ENCODE results near the gene SCLT1.

The SCLT1 gene

GRCh38 chr4:128907981-128908380 is 185.4 kb downstream of the SCLT1 start:
- Mint-ChIP-seq H3K4me3 (no peak overlapping the region), H3K4me1 (no peaks in the 10 kb centered on the region), H3K27ac (no peak overlapping the region), H3K9me3 (no peaks in the 10 kb centered on the region), H3K27me3 (no peaks in the 10 kb centered on the region), H3K36me3 (ENCODE audit: low read depth) (no peaks in the 10 kb centered on the region)
- ATAC-seq (no peak), DNase-seq (no peak)

- Mint-ChIP-seq H3K9me3 (no peaks in the 10 kb centered on the region), H3K36me3 (ENCODE audit: low read depth) (no peaks in the 10 kb centered on the region), H3K4me1 (no peaks in the 10 kb centered on the region), H3K27me3 (no peaks in the 10 kb centered on the region), H3K4me3 (no peak overlapping the region), H3K27ac (no peak overlapping the region)
- DNase-seq, result no peak
- no peak for ATAC-seq
Measured at GRCh38 chr4:128906581-128906980, 186.8 kb downstream of the SCLT1 start.

DNA sequence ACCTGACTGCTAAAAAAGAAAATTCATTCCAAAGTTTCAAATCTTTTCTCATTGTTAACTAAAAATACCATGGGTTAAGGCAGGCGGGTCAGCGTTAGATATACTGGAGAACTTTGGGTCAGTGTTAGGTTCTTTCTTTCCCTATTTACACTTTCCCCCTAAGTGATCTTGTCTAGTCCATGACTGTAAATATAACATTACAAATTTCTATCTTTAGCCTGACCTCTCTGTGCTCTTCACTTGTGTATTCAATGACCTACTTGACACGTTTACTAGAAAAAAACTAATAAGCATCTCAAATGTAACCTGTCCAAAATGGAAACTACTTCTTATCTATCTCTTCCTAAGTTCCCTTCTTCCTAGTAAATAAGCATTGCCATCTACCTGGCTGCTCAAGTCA is 188.5 kb downstream of the SCLT1 start:
- H3K4me1 Mint-ChIP-seq, result no peaks in the 10 kb centered on the region
- no peaks in the 10 kb centered on the region for H3K9me3 Mint-ChIP-seq
- DNase-seq, result no peak
- H3K36me3 Mint-ChIP-seq (ENCODE audit: low read depth), result no peaks in the 10 kb centered on the region
- H3K27me3 Mint-ChIP-seq, result no peaks in the 10 kb centered on the region
- no peak for ATAC-seq
- no peak overlapping the region for H3K27ac Mint-ChIP-seq
- no peak overlapping the region for H3K4me3 Mint-ChIP-seq

- ATAC-seq, result no peak
- no peak for DNase-seq
- no peak overlapping the region for H3K4me3 Mint-ChIP-seq
- no peak overlapping the region for H3K27ac Mint-ChIP-seq
- no peaks in the 10 kb centered on the region for H3K4me1 Mint-ChIP-seq
- H3K27me3 Mint-ChIP-seq, result no peaks in the 10 kb centered on the region
- H3K9me3 Mint-ChIP-seq, result no peaks in the 10 kb centered on the region
- peaks cover 7% of the 10 kb centered on the region for H3K36me3 Mint-ChIP-seq (ENCODE audit: low read depth)
Measured at GRCh38 chr4:128880662-128881061, 212.7 kb downstream of the SCLT1 start.

GRCh38 chr4:128879971-128880370 is 213.4 kb downstream of the SCLT1 start:
- Mint-ChIP-seq H3K36me3 (ENCODE audit: low read depth) (peaks cover 7% of the 10 kb centered on the region), H3K27ac (no peak overlapping the region)

GRCh38 chr4:128879283-128879682 is 214.1 kb downstream of the SCLT1 start:
- Mint-ChIP-seq H3K27ac (no peak overlapping the region), H3K4me1 (no peaks in the 10 kb centered on the region), H3K4me3 (no peak overlapping the region), H3K9me3 (no peaks in the 10 kb centered on the region), H3K36me3 (ENCODE audit: low read depth) (peaks cover 7% of the 10 kb centered on the region), H3K27me3 (no peaks in the 10 kb centered on the region)
- ATAC-seq (no peak), DNase-seq (no peak)

More at GRCh38 chr4:128879971-128880370, 213.4 kb downstream of the SCLT1 start:
- ATAC-seq (no peak), DNase-seq (no peak)
- no peaks in the 10 kb centered on the region for H3K27me3 Mint-ChIP-seq
- no peaks in the 10 kb centered on the region for H3K4me1 Mint-ChIP-seq
- no peak overlapping the region for H3K4me3 Mint-ChIP-seq
- no peaks in the 10 kb centered on the region for H3K9me3 Mint-ChIP-seq

DNA sequence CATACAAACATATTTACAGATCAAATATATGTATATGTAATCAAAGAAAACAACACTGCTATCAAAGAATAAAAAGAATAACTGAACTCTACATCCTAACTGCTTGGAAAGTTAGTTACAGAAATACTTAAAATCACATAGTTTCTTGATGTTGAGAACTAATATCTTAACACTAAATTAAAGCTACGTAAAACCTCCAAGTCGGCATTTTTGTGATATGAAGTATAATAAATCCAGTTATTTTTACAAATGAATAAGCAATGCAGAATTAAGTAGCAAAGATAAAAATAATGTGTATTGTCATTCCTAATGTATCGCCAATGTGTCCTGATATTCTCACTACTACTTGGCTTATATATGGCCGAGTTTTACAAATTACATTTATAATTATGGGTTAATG is 215.4 kb downstream of the SCLT1 start:
- no peak overlapping the region for H3K4me3 Mint-ChIP-seq

GRCh38 chr4:128876200-128876599 is 217.1 kb downstream of the SCLT1 start:
- H3K4me1 Mint-ChIP-seq, result no peaks in the 10 kb centered on the region
- no peaks in the 10 kb centered on the region for H3K9me3 Mint-ChIP-seq
- no peak overlapping the region for H3K4me3 Mint-ChIP-seq

More for the DNA sequence above, 215.4 kb downstream of the SCLT1 start:
- DNase-seq (no peak), ATAC-seq (no peak)
- H3K27me3 Mint-ChIP-seq, result no peaks in the 10 kb centered on the region
- no peak overlapping the region for H3K27ac Mint-ChIP-seq
- H3K4me1 Mint-ChIP-seq, result no peaks in the 10 kb centered on the region
- no peaks in the 10 kb centered on the region for H3K9me3 Mint-ChIP-seq
- peaks cover 13% of the 10 kb centered on the region for H3K36me3 Mint-ChIP-seq (ENCODE audit: low read depth)

DNA sequence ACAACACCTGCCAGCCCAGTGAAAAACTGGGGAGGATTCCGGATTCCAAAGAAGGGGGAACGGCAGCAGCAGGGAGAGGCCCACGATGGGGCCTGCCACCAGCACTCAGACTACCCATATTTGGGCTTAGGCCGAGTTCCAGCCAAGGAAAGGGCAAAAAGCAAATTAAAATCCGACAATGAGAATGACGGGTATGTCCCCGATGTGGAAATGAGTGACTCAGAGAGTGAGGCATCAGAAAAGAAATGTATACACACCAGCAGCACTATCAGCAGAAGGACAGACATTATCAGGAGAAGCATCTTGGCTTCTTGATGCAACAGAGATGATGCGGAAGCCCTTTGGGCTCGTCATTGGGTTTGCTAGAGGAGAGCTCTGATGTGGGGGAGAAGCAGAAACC is 221.4 kb downstream of the SCLT1 start:
- no peaks in the 10 kb centered on the region for H3K27me3 Mint-ChIP-seq
- peaks cover 3% of the 10 kb centered on the region for H3K4me1 Mint-ChIP-seq
- H3K36me3 Mint-ChIP-seq (ENCODE audit: low read depth), result peaks cover 49% of the 10 kb centered on the region
- no peaks in the 10 kb centered on the region for H3K9me3 Mint-ChIP-seq
- DNase-seq (no peak), ATAC-seq (no peak)
- no peak overlapping the region for H3K27ac Mint-ChIP-seq
- H3K4me3 Mint-ChIP-seq, result no peak overlapping the region

More at GRCh38 chr4:128876200-128876599, 217.1 kb downstream of the SCLT1 start:
- Mint-ChIP-seq H3K27me3 (no peaks in the 10 kb centered on the region), H3K36me3 (ENCODE audit: low read depth) (peaks cover 23% of the 10 kb centered on the region), H3K27ac (no peak overlapping the region)
- ATAC-seq, result no peak
- no peak for DNase-seq

GRCh38 chr4:128869776-128870509 is 223.4 kb downstream of the SCLT1 start:
- DNase-seq (no peak), ATAC-seq (no peak)
- Mint-ChIP-seq H3K4me3 (no peak overlapping the region), H3K27ac (peak overlapping the region; percentile 6), H3K36me3 (ENCODE audit: low read depth) (peaks cover 53% of the 10 kb centered on the region), H3K27me3 (no peaks in the 10 kb centered on the region), H3K9me3 (no peaks in the 10 kb centered on the region), H3K4me1 (peaks cover 3% of the 10 kb centered on the region)

DNA sequence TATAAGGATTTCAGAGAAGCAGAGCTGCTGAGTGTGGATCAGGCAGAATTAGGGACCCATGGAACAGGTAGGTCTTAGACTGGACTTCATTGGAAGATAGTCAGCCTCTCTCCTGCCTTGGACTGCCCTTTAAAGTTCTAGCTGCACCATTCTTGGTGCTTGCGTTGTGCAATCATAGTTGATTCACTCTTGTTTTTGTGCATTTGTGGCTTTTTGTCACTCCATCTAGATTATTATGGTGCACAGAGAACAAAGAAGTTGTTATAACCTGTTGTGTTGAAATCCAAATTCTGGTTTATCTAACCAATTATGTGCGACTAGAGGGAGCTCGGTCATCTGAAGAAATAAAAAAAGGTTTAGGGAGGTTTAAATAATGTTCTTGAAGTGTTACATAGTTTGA is 224.6 kb downstream of the SCLT1 start:
- Mint-ChIP-seq H3K36me3 (ENCODE audit: low read depth) (peaks cover 57% of the 10 kb centered on the region), H3K27ac (no peak overlapping the region), H3K4me1 (peaks cover 3% of the 10 kb centered on the region), H3K4me3 (no peak overlapping the region), H3K27me3 (no peaks in the 10 kb centered on the region), H3K9me3 (no peaks in the 10 kb centered on the region)
- no peak for ATAC-seq
- DNase-seq, result no peak

DNA sequence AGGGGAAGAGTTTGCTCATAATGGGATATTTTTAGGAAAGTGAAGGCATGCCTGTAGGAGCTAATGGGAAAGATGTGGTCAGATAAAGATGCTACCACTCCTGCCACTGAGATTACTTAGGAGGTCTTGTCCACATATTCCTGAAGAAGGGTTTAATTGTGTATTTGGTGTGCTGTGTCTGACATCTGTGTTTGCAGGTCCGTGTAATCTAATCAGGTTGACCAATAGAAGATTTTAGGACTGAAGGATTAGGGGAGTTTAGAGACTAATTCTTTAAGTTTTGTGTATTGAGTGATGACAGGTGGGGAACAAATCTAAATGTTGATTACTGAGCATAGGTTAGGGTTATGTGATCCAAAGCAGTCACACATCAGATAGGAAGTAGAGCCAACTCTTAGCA is 226.6 kb downstream of the SCLT1 start:
- Mint-ChIP-seq H3K27ac (peak overlapping the region; percentile 8), H3K4me3 (no peak overlapping the region), H3K4me1 (peaks cover 21% of the 10 kb centered on the region), H3K36me3 (ENCODE audit: low read depth) (peaks cover 52% of the 10 kb centered on the region), H3K9me3 (no peaks in the 10 kb centered on the region), H3K27me3 (no peaks in the 10 kb centered on the region)
- ATAC-seq (no peak), DNase-seq (no peak)

GRCh38 chr4:128866269-128866668 is 227.1 kb downstream of the SCLT1 start:
- DNase-seq (no peak), ATAC-seq (no peak)
- Mint-ChIP-seq H3K36me3 (ENCODE audit: low read depth) (peaks cover 50% of the 10 kb centered on the region), H3K27me3 (no peaks in the 10 kb centered on the region), H3K4me1 (peaks cover 25% of the 10 kb centered on the region), H3K4me3 (no peak overlapping the region), H3K27ac (peak overlapping the region; percentile 8), H3K9me3 (no peaks in the 10 kb centered on the region)

- Mint-ChIP-seq H3K27me3 (no peaks in the 10 kb centered on the region), H3K4me1 (peaks cover 32% of the 10 kb centered on the region)
Measured at GRCh38 chr4:128865132-128865531, 228.2 kb downstream of the SCLT1 start.

DNA sequence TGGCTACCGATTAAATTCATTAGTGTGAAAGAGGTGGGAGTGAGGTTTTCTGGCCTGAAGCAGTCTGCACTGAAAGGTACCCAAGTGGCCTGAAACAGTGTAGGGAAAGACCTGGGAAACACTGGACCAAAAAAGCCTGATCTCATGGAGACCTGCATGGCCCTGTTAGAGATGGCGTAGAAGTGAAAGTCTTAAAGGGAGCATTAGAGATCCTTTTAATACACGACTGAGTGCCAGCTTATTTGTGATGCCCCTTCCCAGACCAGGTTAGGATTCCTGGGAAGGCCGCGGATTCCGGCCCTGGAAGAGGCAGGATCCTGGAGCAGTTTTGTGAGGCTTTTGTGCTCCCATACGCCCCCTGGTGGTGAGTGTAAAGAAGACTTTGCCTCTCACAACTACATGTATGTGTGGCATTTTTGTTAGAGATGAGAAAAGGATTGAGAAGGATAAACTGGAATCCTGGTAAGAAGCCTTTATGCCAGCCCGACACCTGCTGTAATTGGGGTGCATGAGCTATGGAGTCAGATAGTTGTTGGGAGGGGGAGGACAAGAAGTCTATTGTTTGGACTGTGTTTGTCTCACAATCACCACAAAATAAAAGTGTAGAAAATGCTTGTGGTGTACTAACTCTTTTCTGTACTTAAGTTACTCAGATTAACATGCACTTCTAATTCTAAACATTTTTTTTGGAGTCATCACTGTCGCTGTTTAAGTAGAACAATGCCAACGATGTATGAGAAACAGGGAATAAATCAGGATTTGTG is 229.8 kb downstream of the SCLT1 start:
- ATAC-seq (peak; percentile 18), DNase-seq (peak; percentile 71)
- H3K4me1 Mint-ChIP-seq, result peaks cover 40% of the 10 kb centered on the region
- peaks cover 50% of the 10 kb centered on the region for H3K36me3 Mint-ChIP-seq (ENCODE audit: low read depth)
- H3K9me3 Mint-ChIP-seq, result no peaks in the 10 kb centered on the region
- H3K27me3 Mint-ChIP-seq, result no peaks in the 10 kb centered on the region
- H3K4me3 Mint-ChIP-seq, result no peak overlapping the region
- H3K27ac Mint-ChIP-seq, result peak overlapping the region; percentile 73

More at GRCh38 chr4:128865132-128865531, 228.2 kb downstream of the SCLT1 start:
- no peak overlapping the region for H3K4me3 Mint-ChIP-seq
- H3K27ac Mint-ChIP-seq, result peak overlapping the region; percentile 46
- ATAC-seq (no peak), DNase-seq (no peak)
- no peaks in the 10 kb centered on the region for H3K9me3 Mint-ChIP-seq
- peaks cover 48% of the 10 kb centered on the region for H3K36me3 Mint-ChIP-seq (ENCODE audit: low read depth)

All from activated naive CD8-positive, alpha-beta T cell treated with anti-CD3 and anti-CD28 coated beads, Interleukin-2, amount 50 U/mL, for 24 hours (primary cell).